ENCODE measurements around the gene ZNF709.
"Not testable (repeated sequence)": the region's sequence is repeated elsewhere in the genome, so short reads cannot be mapped to it uniquely, and the experiment has no call there.

ZNF709 gene

DNA sequence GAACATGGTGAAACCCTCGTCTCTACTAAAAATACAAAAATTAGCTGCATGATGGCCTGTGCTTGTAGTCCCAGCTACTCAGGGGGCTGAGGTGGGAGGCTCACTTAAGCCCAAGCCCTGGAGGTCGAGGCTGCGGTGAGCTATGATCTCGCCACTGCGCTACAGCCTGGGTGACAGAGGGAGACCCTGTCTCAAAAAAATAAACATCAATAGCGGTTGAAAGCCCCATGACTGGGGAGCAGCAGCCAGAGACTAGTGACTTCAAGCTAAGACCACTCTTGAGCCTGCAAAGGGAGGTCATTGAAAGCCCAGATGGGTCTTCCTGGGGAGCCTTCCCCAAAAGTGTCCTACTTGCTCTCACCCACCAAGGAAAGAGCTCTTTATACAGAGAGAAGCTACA, 11.9 kb upstream of the ZNF709 start:
- H3K4me3 ChIP-seq (ENCODE audit: low read length), result no peak overlapping the region
- H3K36me3 ChIP-seq (replicated peaks; ENCODE audit: insufficient read depth, low read length), result no peaks in the 10 kb centered on the region
- H3K9me3 ChIP-seq (replicated peaks; ENCODE audit: insufficient read depth, low read length), result no peaks in the 10 kb centered on the region
- no peak for TF ChIP-seq EZH2phosphoT487 (IDR thresholded peaks at IDR 0.05; ENCODE audit: low read length)
- TF ChIP-seq, protein P1, sequence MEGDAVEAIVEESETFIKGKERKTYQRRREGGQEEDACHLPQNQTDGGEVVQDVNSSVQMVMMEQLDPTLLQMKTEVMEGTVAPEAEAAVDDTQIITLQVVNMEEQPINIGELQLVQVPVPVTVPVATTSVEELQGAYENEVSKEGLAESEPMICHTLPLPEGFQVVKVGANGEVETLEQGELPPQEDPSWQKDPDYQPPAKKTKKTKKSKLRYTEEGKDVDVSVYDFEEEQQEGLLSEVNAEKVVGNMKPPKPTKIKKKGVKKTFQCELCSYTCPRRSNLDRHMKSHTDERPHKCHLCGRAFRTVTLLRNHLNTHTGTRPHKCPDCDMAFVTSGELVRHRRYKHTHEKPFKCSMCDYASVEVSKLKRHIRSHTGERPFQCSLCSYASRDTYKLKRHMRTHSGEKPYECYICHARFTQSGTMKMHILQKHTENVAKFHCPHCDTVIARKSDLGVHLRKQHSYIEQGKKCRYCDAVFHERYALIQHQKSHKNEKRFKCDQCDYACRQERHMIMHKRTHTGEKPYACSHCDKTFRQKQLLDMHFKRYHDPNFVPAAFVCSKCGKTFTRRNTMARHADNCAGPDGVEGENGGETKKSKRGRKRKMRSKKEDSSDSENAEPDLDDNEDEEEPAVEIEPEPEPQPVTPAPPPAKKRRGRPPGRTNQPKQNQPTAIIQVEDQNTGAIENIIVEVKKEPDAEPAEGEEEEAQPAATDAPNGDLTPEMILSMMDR (IDR thresholded peaks at IDR 0.05; ENCODE audit: low read length), result no peak
- no peak for TF ChIP-seq EZH2 (optimal IDR thresholded peaks at IDR 0.05; ENCODE audit: low read depth, low read length)
- H3K27me3 ChIP-seq (replicated peaks; ENCODE audit: insufficient read depth, low read length), result no peaks in the 10 kb centered on the region
- no peaks in the 10 kb centered on the region for H3K9me2 ChIP-seq (replicated peaks; ENCODE audit: insufficient read depth, low read length)
- no peak overlapping the region for H3K4me2 ChIP-seq (ENCODE audit: low read depth, low read length)
- H3K27ac ChIP-seq (ENCODE audit: low read length), result no peak overlapping the region
- no peaks in the 10 kb centered on the region for H3K79me2 ChIP-seq (ENCODE audit: low read length)
- H3F3A ChIP-seq (ENCODE audit: insufficient read depth, low read length), result no peaks in the 10 kb centered on the region
- H4K20me1 ChIP-seq (ENCODE audit: insufficient read depth, low read length), result no peaks in the 10 kb centered on the region
- no peak for DNase-seq
- no peaks in the 10 kb centered on the region for H3K4me1 ChIP-seq (ENCODE audit: low read length)
- H2AFZ ChIP-seq (ENCODE audit: low read length), result no peak overlapping the region
- no peak overlapping the region for H3K9ac ChIP-seq (ENCODE audit: low read length)

DNA sequence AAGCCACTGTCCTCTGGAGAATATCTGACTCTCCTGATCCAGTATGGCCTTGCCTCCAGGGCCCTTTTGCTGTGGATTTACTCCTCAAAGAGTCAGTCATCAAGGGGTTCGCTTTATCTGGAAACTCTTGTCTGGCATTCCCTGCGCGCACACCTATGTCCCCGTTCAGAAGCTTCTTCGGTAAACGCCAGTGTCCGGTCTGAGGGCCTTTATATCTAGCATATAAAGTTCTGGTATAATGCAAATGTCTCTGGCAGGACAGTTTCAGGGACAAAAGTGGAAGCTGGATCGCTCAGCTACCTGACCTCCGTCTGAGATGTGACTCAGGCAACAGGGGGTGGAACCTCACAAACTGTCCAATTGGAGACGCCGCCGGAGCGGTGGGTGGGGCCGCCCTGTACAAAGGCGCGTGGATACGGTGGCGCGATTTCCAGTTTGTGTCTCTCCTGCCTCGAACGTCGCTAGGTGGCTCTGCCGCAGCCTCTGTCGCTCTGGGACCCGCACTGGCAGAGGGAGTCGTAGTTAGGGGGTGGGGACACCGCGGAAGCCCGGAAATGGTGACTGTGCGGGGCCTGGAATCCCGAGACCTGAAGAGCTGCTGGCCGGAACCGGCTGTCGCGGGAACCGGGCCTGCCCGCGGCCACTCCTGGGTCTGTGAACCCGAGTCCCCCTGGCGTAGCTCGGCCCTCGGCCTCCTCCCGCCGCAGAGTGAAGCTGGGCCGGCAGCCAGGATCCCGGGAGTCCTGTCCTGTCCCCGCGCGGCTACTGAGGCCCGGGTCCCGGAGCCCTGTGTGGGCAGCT, 10.6 kb upstream of the ZNF709 start:
- H2AFZ ChIP-seq (ENCODE audit: low read length), result peak overlapping the region; percentile 83
- H3K4me2 ChIP-seq (ENCODE audit: low read depth, low read length), result peak overlapping the region; percentile 64
- no peaks in the 10 kb centered on the region for H3K36me3 ChIP-seq (replicated peaks; ENCODE audit: insufficient read depth, low read length)
- DNase-seq, result peak; percentile 83
- no peaks in the 10 kb centered on the region for H3K79me2 ChIP-seq (ENCODE audit: low read length)
- no peaks in the 10 kb centered on the region for H3K4me1 ChIP-seq (ENCODE audit: low read length)
- H3K4me3 ChIP-seq (ENCODE audit: low read length), result peak overlapping the region; percentile 57
- peak overlapping the region; percentile 58; the same call in 1 of the 2 replicates for H3K9ac ChIP-seq (ENCODE audit: low read length)
- H3K27me3 ChIP-seq (replicated peaks; ENCODE audit: insufficient read depth, low read length), result no peaks in the 10 kb centered on the region
- H3K9me3 ChIP-seq (replicated peaks; ENCODE audit: insufficient read depth, low read length), result no peaks in the 10 kb centered on the region
- no peaks in the 10 kb centered on the region for H4K20me1 ChIP-seq (ENCODE audit: insufficient read depth, low read length)
- TF ChIP-seq, protein P1 (IDR thresholded peaks at IDR 0.05; ENCODE audit: low read length), result peak; percentile 42
- TF ChIP-seq EZH2phosphoT487 (IDR thresholded peaks at IDR 0.05; ENCODE audit: low read length), result no peak
- H3K27ac ChIP-seq (ENCODE audit: low read length), result peak overlapping the region; percentile 27; the same call in 1 of the 2 replicates
- no peaks in the 10 kb centered on the region for H3K9me2 ChIP-seq (replicated peaks; ENCODE audit: insufficient read depth, low read length)
- H3F3A ChIP-seq (ENCODE audit: insufficient read depth, low read length), result no peaks in the 10 kb centered on the region

DNA sequence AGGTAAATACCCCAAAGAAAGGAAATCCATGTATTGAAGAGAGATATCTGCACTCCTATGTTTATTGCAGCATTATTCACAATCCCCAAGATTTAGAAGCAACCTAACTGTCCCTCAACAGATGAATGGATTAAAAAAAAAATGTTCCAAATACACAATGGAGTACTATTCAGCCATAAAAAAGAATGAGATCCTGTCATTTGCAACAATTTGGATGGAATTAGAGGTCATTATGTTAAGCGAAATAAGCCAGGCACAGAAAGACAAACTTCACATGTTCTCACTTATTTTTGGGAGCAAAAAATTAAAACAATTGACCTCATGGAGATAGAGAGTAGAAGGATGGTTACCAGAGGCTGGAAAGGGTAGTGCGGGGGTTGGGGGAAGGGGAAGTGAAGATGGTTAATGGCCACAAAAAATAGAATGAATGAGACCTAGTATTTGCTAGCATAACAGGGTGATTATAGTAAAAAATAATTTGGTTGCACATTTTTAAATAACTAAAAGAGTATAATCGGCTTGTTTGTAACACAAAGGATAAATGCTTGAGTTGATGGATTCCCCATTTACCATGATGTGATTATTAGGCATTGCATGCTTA, 9.7 kb upstream of the ZNF709 start:
- no peaks in the 10 kb centered on the region for H4K20me1 ChIP-seq (ENCODE audit: insufficient read depth, low read length)
- H3K9me3 ChIP-seq (replicated peaks; ENCODE audit: insufficient read depth, low read length), result no peaks in the 10 kb centered on the region
- no peak overlapping the region for H2AFZ ChIP-seq (ENCODE audit: low read length)
- TF ChIP-seq, protein P1 (IDR thresholded peaks at IDR 0.05; ENCODE audit: low read length), result no peak
- TF ChIP-seq EZH2phosphoT487 (IDR thresholded peaks at IDR 0.05; ENCODE audit: low read length) (no peak), EZH2 (optimal IDR thresholded peaks at IDR 0.05; ENCODE audit: low read depth, low read length) (no peak)
- DNase-seq, result no peak
- H3K27ac ChIP-seq (ENCODE audit: low read length), result no peak overlapping the region
- no peak overlapping the region for H3K4me3 ChIP-seq (ENCODE audit: low read length)
- no peaks in the 10 kb centered on the region for H3K27me3 ChIP-seq (replicated peaks; ENCODE audit: insufficient read depth, low read length)
- H3K4me1 ChIP-seq (ENCODE audit: low read length), result no peaks in the 10 kb centered on the region
- H3K9ac ChIP-seq (ENCODE audit: low read length), result no peak overlapping the region
- no peaks in the 10 kb centered on the region for H3K9me2 ChIP-seq (replicated peaks; ENCODE audit: insufficient read depth, low read length)
- H3F3A ChIP-seq (ENCODE audit: insufficient read depth, low read length), result no peaks in the 10 kb centered on the region
- H3K4me2 ChIP-seq (ENCODE audit: low read depth, low read length), result peak overlapping the region; percentile 64; the same call in 1 of the 2 replicates
- no peaks in the 10 kb centered on the region for H3K36me3 ChIP-seq (replicated peaks; ENCODE audit: insufficient read depth, low read length)
- H3K79me2 ChIP-seq (ENCODE audit: low read length), result no peaks in the 10 kb centered on the region

DNA sequence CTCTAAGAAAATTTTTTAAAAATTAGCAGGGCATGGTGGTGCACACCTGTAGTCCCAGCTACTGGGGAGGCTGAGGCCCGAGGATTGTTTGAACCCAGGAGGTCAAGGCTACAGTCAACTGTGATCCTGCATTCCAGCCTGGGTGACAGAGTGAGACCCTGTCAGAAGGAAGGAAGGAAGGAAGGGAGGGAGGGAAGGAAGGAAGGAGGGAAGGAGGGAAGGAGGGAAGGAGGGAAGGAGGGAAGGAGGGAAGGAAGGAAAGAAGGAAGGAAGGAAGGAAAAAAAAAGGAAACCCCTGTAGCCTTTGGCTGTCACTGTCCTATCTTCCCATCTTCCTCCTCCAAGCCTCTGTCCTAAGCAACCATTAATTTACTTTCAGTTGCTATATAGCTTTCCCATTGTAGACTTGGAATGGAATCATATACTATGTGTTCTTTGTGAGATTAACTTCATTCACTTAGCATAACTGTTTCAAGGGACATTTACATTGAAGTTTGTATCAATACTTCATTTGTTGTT, 1.7 kb upstream of the ZNF709 start:
- H3K4me2 ChIP-seq (ENCODE audit: low read depth, low read length); H3K9ac ChIP-seq (ENCODE audit: low read length); H3K27ac ChIP-seq (ENCODE audit: low read length); H3K9me3 ChIP-seq (replicated peaks; ENCODE audit: insufficient read depth, low read length); H4K20me1 ChIP-seq (ENCODE audit: insufficient read depth, low read length); H3K9me2 ChIP-seq (replicated peaks; ENCODE audit: insufficient read depth, low read length); H3K36me3 ChIP-seq (replicated peaks; ENCODE audit: insufficient read depth, low read length); H3K4me3 ChIP-seq (ENCODE audit: low read length); H3K27me3 ChIP-seq (replicated peaks; ENCODE audit: insufficient read depth, low read length); H2AFZ ChIP-seq (ENCODE audit: low read length); DNase-seq: not testable (repeated sequence)
- peaks cover 29% of the 10 kb centered on the region for H3K79me2 ChIP-seq (ENCODE audit: low read length)
- peaks cover 26% of the 10 kb centered on the region for H3F3A ChIP-seq (ENCODE audit: insufficient read depth, low read length)
- peaks cover 18% of the 10 kb centered on the region for H3K4me1 ChIP-seq (ENCODE audit: low read length)

Data from MM.1S (cell line).